Activated T-helper 2 cell treated with anti-CD3 and anti-CD28 coated beads, Interferon-gamma antibody, Interleukin-2, Interleukin-4, amounts not matched to agents 10 μg/mL and 5 μg/mL and 100 μg/mL, durations not matched to agents 14 hours and 24 hours and 36 hours (primary cell): ENCODE data around the gene RHEB. TPM values are rescaled to one million over a fixed set of nuclear protein-coding genes. Genes with fewer than 3 reads are reported as not detected.

Source experiments
- DNase-seq: peaks from one replicate; pipeline ENCODE4 v3.0.0; 2021; ENCODE audit warnings: low spot score
- H3K27ac Mint-ChIP-seq: one replicate; pipeline ENCODE4 v1.8.0; 2021; ENCODE audit warnings: mixed read lengths
- H3K27me3 Mint-ChIP-seq: one replicate; pipeline ENCODE4 v1.8.0; 2021; ENCODE audit warnings: low read depth, mixed read lengths
- H3K36me3 Mint-ChIP-seq: one replicate; pipeline ENCODE4 v1.8.0; 2021; ENCODE audit warnings: low read depth, mixed read lengths
- H3K4me1 Mint-ChIP-seq: one replicate; pipeline ENCODE4 v1.8.0; 2021; ENCODE audit warnings: low read depth, mixed read lengths
- H3K4me3 Mint-ChIP-seq: one replicate; pipeline ENCODE4 v1.8.0; 2021; ENCODE audit warnings: low read depth, mild to moderate bottlenecking, moderate library complexity, mixed read lengths
- H3K9me3 Mint-ChIP-seq: one replicate; pipeline ENCODE4 v1.8.0; 2021; ENCODE audit warnings: mixed read lengths
- intact Hi-C: fragments of 100-400 bp; cut with micrococcal nuclease; formaldehyde crosslinking; loops from one replicate; pipeline ENCODE4 v1.15.1; 2023
- total RNA-seq: library from RNA; stranded (reverse); gene quantifications from 2 replicates; pipeline ENCODE4 v1.2.3, GENCODE V29; 2022

RHEB gene, protein sequence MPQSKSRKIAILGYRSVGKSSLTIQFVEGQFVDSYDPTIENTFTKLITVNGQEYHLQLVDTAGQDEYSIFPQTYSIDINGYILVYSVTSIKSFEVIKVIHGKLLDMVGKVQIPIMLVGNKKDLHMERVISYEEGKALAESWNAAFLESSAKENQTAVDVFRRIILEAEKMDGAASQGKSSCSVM
- 52.8 and 60.5 TPM in 2 replicates for total RNA-seq

DNA sequence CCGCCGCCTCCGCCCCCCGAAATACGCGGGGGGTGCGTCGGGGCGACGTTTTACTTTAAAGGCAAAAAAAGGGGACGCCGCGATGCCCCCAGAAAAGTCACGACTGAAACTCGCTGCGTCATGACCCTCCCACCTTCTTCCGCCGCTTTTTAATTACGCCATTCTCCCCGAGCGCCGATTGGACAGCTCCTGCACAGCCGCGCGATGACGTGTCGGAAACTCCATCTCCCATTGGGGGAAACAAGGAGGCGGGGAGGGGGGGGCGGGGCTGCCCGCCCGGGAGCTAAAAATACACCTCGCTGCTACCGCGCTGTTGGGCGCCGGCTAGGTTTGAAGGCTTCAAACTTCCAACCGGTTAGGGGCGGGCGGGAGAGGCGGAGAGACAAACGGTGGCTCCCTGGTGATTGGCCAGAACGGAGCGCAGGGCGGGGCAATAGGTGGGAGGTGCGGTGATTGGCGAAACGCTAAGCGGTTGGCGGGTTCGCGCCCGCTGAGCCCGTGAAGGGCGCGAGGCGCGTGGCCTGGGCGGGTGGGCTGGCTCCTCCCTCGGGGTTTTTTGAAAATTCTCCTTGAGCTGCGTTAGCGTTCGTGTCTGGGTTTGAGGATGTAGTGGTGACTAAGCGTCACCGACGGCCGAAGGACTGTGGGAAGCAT lies at the start of gene RHEB:
Gene RHEB, minus strand, starts transcription at position 131 of the 654 bp plus-strand sequence. CDS start 384 bp downstream, outside the sequence.
- peak; percentile 97 for DNase-seq
- H3K9me3 Mint-ChIP-seq, result no peaks in the 10 kb centered on the region

DNA sequence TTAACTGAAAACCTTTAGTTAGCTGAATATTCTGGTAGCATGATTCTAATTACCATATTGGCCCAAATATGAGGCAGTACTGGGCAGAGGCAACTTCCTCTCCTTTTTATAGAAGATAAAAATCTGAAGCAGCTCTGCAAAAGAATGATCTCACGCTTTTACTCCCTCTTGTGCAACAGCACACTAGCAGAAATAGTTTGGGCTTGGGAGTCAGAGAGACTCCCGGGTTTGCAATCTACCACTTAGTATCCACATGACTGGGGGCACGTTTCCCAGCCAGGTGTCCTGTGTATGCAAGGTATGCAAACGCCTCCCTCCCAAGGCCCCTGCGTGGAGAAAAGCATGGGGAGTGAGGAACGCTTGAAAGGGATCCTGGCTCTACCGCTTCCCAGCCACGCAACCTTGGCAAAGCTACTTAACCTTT lies 47.2 kb upstream of the RHEB start:
- DNase-seq, result no peak
- Mint-ChIP-seq H3K4me1 (no peaks in the 10 kb centered on the region), H3K27ac (no peak overlapping the region), H3K9me3 (no peaks in the 10 kb centered on the region), H3K27me3 (no peaks in the 10 kb centered on the region), H3K4me3 (no peak overlapping the region), H3K36me3 (no peaks in the 10 kb centered on the region)
- intact Hi-C loops, result no loop called here

More for the DNA sequence above, at the start of gene RHEB:
- H3K4me3 Mint-ChIP-seq, result peak within 1 kb of the TSS; percentile 96
- H3K36me3 Mint-ChIP-seq, result peaks cover 23% of the 10 kb centered on the region
- peaks cover 31% of the 10 kb centered on the region for H3K4me1 Mint-ChIP-seq
- intact Hi-C loops, result loop anchor here (1.0 to 10.0 kb wide), 7 partner anchors 38 to 1155 kb away; partner anchors contain the start of genes ABCF2, GALNT11 and XRCC2
- peaks cover 2% of the 10 kb centered on the region for H3K27me3 Mint-ChIP-seq
- H3K27ac Mint-ChIP-seq, result peak within 1 kb of the TSS; percentile 96

DNA sequence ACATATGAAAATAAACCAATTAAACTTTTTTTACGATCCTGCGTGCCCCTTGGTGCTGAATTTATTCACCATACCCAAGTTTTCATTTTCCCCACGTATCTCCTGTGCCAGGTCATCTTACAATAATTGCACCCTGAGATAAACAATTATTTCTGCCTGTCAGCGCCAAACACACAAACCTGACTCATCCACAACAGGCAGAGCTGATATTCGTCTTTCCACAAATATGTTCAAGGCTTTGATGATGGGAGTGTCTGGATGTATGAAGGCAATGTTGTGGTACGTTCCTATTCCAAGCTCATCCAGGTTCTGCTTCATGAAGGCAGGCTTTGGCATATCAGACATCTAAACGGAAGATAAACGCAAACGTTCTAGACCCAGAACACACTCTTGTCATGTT lies 45.8 kb upstream of the RHEB start:
- peaks cover 3% of the 10 kb centered on the region for H3K36me3 Mint-ChIP-seq
- peaks cover 5% of the 10 kb centered on the region for H3K4me1 Mint-ChIP-seq
- no peak overlapping the region for H3K27ac Mint-ChIP-seq
- H3K4me3 Mint-ChIP-seq, result no peak overlapping the region
- DNase-seq, result no peak
- intact Hi-C loops, result no loop called here
- H3K9me3 Mint-ChIP-seq, result no peaks in the 10 kb centered on the region
- no peaks in the 10 kb centered on the region for H3K27me3 Mint-ChIP-seq

DNA sequence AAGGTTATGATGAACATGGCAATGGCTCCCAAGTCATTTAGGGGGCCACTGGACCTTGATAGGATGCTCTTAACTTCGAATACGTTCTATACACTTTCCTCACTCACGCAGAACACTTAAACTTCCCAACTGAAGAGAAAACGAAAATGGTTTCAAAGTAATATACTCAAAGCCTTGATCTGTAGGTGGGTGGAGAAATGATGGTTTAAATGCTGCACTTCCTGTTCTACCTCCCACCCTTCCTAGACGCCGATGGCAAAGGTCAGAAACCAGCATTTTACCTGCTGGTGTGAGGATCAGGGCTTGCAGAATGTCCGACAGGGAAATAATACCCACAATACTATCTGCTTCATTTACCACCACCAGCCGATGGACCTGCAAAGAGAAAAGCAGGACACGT lies 40.5 kb upstream of the RHEB start:
- intact Hi-C loops, result no loop called here
- Mint-ChIP-seq H3K4me1 (peaks cover 18% of the 10 kb centered on the region), H3K27me3 (no peaks in the 10 kb centered on the region), H3K36me3 (peaks cover 3% of the 10 kb centered on the region), H3K9me3 (no peaks in the 10 kb centered on the region), H3K27ac (peak overlapping the region; percentile 4), H3K4me3 (no peak overlapping the region)
- DNase-seq, result no peak

DNA sequence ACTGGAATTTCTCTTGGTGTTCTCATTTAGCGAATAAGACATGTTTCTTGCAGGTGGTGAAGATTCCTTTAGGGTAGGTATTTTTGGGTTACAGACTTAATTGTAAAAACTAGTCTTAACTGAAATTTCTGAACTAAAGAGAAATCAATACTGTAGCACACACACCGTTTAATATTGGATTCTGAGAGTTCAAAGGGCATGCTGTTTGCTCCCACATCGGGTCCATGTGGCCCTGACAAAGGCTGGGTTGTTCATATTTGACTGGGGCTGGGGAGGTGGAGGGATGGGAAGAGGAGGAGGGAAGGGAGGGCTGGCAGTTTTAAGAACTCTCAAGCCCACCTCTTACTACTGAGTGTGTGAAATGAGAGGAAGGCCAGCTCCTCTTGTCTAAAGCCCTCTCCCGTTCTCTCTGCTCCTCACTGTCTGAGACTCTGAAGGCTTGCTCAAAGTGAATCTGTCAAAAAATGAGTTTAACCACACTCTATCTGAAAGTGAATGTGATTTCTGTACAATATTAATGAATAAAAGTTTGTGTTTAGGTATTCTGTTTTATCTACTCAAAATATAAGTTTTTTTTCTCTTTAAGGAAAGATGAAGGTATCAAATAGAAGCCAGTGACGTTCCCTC lies 40.0 kb upstream of the RHEB start:
- H3K4me3 Mint-ChIP-seq, result no peak overlapping the region

DNA sequence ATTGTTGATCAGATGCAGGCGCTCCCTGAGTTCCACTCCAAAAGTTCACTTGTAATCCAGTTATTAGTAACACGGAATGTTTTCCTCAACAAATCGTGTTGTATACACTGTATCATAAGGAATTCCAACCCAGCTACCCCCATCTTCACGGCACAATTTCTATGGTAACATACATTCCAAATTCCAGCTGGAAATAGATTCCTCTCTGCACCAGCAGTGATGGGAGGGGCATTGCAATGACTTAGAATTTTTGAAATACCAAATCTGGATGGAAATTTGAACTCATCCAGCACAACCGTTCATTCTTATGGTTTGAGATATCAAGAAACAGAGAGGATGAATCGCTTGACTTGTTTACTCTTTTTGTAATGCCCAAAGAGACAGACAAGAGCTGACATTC lies 38.9 kb upstream of the RHEB start:
- no peak overlapping the region for H3K4me3 Mint-ChIP-seq
- intact Hi-C loops, result no loop called here
- H3K27ac Mint-ChIP-seq, result no peak overlapping the region
- H3K9me3 Mint-ChIP-seq, result no peaks in the 10 kb centered on the region
- H3K36me3 Mint-ChIP-seq, result peaks cover 3% of the 10 kb centered on the region
- H3K27me3 Mint-ChIP-seq, result no peaks in the 10 kb centered on the region
- H3K4me1 Mint-ChIP-seq, result peaks cover 18% of the 10 kb centered on the region
- no peak for DNase-seq

More for the DNA sequence above, 40.0 kb upstream of the RHEB start:
- Mint-ChIP-seq H3K27me3 (no peaks in the 10 kb centered on the region), H3K9me3 (no peaks in the 10 kb centered on the region), H3K4me1 (peaks cover 18% of the 10 kb centered on the region), H3K27ac (peak overlapping the region; percentile 4), H3K36me3 (peaks cover 3% of the 10 kb centered on the region)
- intact Hi-C loops, result no loop called here
- DNase-seq, result no peak

DNA sequence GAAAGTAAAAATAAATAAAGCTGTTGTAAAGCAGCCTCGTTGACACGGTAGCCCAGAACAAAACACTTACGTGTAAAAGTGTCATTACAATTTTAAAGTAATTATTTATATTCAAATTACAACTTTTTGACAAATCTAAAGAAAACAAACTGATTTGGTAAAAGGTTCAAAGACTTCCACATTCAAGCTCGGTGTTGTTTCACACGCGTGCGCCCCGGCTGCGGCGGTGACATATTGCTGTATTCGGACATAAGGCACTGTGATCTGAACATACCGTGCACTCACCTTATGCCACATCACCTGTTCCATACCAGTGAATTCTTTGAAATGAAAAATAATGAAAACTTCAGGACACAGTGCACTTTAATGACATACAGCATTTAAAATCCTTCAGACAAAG lies 36.9 kb upstream of the RHEB start:
- Mint-ChIP-seq H3K4me1 (peaks cover 18% of the 10 kb centered on the region), H3K27ac (no peak overlapping the region)

DNA sequence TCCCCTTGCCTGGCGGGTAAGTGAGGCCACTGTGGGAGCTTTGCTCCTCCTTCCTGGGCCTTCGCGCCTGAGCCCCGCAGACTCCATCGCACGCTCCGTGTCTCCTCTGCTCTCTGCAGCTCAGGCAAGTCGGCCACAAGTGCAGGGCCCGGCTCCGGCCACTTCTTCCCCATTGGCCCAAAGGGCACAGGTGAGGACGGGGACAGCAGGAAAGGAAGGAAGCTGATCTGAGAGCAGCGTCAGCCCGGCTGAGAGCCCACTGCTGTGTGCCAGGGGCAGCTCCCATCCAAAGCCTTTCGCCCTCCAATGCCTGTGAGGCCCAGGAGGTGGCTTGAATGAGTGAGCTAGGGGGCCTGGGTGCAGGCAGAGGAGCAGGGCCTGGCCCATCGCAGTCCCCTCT lies 33.7 kb upstream of the RHEB start:
- H3K36me3 Mint-ChIP-seq, result no peaks in the 10 kb centered on the region

More for the DNA sequence above, 36.9 kb upstream of the RHEB start:
- H3K27me3 Mint-ChIP-seq, result peaks cover 4% of the 10 kb centered on the region
- no peak for DNase-seq
- peaks cover 3% of the 10 kb centered on the region for H3K36me3 Mint-ChIP-seq
- no peak overlapping the region for H3K4me3 Mint-ChIP-seq
- no peaks in the 10 kb centered on the region for H3K9me3 Mint-ChIP-seq
- intact Hi-C loops, result no loop called here

DNA sequence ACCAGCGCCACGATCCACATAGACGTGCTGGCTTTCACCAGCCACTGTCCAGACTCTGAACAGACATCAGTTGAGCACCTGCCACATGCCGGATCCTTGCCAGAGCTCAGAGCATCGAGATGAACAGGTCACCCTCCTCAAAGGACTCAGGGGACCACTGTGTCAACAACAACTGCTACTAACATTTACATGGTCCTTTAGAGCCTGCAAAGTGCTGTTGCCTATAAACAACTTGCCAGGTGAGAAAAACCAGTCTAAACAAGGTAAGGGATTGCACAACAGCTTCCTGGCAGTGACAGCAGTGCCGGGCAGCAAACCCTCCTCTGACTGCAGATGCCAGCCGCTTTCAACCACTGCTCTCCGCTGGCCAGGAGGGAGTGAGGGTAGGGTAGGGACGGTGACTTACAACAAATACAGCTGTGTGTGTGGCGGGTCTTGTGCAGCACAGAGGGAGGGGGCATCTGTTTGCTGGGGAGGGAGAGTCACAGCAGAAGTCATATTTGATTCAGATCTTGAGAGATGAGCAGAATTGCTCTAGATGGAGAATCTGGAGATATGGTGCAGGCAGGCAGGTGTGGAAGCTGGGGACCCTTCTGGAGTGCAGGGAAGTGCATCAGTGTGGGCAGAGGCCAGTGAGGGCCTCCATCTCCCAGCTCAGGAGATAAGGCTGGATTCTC lies 32.8 kb upstream of the RHEB start:
- intact Hi-C loops, result no loop called here
- Mint-ChIP-seq H3K4me1 (no peaks in the 10 kb centered on the region), H3K9me3 (no peaks in the 10 kb centered on the region), H3K27ac (no peak overlapping the region), H3K36me3 (no peaks in the 10 kb centered on the region), H3K4me3 (no peak overlapping the region), H3K27me3 (peaks cover 7% of the 10 kb centered on the region)
- no peak for DNase-seq

More for the DNA sequence above, 33.7 kb upstream of the RHEB start:
- H3K9me3 Mint-ChIP-seq, result no peaks in the 10 kb centered on the region
- H3K4me1 Mint-ChIP-seq, result no peaks in the 10 kb centered on the region
- intact Hi-C loops, result no loop called here
- H3K27ac Mint-ChIP-seq, result no peak overlapping the region
- no peak for DNase-seq
- peaks cover 4% of the 10 kb centered on the region for H3K27me3 Mint-ChIP-seq
- H3K4me3 Mint-ChIP-seq, result no peak overlapping the region

DNA sequence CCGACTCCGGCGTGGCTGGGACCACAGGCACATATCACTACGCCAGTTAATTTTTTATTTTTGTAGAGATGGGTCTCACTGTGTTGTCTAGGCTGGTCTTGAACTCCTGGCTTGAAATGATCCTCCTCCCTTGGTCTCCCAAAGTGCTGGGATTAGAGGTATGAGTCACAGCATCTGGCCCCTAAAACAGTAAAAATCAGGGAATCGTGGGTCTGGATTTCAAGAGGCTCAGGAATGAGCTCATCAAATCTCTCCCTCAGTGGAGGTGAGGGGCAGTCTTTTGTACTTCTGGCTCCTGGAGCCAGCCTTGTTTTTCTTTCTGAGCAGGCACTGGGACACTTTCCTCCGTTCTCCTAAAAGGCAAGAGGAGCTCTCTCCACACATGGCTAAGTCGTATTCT lies 32.1 kb upstream of the RHEB start:
- Mint-ChIP-seq H3K4me1 (no peaks in the 10 kb centered on the region), H3K4me3 (no peak overlapping the region), H3K36me3 (no peaks in the 10 kb centered on the region), H3K9me3 (no peaks in the 10 kb centered on the region), H3K27me3 (peaks cover 7% of the 10 kb centered on the region), H3K27ac (no peak overlapping the region)
- intact Hi-C loops, result no loop called here
- no peak for DNase-seq

DNA sequence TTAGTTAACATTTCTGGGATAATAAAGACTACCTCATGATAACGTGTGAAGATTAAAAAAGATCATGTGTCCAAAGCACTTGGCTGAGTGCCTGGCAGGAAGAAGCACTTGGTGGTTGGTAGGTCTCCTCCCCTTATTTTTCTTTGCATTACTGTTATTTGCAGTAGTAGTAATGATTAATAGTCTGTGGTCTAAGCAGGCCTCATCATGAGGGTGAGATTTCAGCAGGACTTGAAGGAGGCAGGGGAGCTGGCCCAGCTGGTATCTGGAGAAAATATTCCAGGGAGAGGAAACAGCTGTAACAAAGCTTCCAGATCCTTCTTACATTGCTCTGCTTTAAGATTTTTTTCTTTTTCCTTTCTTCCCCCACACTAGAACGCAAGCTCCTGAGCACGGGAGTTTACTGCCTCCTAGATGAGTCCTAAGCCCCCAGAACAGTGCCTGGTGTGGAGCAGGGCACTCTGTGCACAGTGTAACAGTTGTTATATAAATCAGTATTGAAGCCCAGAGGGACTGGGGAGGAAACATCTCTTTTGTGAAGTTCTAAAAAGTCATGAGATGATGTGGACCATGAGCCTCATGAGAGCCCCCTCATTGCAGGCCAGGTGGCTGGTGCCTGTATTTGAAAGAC lies 31.1 kb upstream of the RHEB start:
- H3K9me3 Mint-ChIP-seq, result no peaks in the 10 kb centered on the region
- intact Hi-C loops, result no loop called here
- H3K36me3 Mint-ChIP-seq, result no peaks in the 10 kb centered on the region
- H3K4me3 Mint-ChIP-seq, result no peak overlapping the region
- DNase-seq, result no peak
- H3K4me1 Mint-ChIP-seq, result no peaks in the 10 kb centered on the region
- H3K27me3 Mint-ChIP-seq, result peaks cover 14% of the 10 kb centered on the region
- no peak overlapping the region for H3K27ac Mint-ChIP-seq

DNA sequence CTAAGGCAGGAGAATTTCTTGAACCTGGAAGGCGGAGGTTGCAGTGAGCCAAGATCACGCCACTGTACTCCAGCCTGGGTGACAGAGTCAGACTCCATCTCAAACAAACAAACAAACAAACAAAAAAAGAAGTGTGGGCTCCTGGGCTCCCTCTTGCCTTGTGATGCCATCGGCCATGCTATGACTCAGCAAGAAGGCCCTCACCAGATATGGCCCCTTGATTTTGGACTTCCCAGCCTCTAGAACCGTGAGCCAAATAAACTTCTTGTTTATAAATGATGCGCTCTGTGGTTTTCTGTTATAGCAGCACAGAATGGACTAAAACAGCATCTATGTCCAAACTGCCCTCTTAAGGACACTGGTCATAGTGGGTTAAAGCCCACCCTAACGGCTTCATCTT lies 29.9 kb upstream of the RHEB start:
- intact Hi-C loops, result no loop called here
- DNase-seq, result no peak
- H3K36me3 Mint-ChIP-seq, result no peaks in the 10 kb centered on the region
- H3K4me1 Mint-ChIP-seq, result no peaks in the 10 kb centered on the region
- no peak overlapping the region for H3K27ac Mint-ChIP-seq
- H3K27me3 Mint-ChIP-seq, result peaks cover 14% of the 10 kb centered on the region
- H3K9me3 Mint-ChIP-seq, result no peaks in the 10 kb centered on the region
- H3K4me3 Mint-ChIP-seq, result no peak overlapping the region
